GM19023 (cell line): Measurements from ENCODE around the gene PAPPA2.
"Not testable (repeated sequence)": the region's sequence is repeated elsewhere in the genome, so short reads cannot be mapped to it uniquely, and the experiment has no call there.

Source experiments
- ATAC-seq: cut with Tn5 transposase; IDR thresholded peaks from one replicate; pipeline ENCODE4 v1.9.1; 2021; ENCODE audit warnings: mild to moderate bottlenecking, moderate library complexity; ENCODE audit not compliant: unreplicated experiment

PAPPA2 gene

GRCh38 chr1:176745945-176746344, 283.0 kb downstream of the PAPPA2 start:
- ATAC-seq: no peak

DNA sequence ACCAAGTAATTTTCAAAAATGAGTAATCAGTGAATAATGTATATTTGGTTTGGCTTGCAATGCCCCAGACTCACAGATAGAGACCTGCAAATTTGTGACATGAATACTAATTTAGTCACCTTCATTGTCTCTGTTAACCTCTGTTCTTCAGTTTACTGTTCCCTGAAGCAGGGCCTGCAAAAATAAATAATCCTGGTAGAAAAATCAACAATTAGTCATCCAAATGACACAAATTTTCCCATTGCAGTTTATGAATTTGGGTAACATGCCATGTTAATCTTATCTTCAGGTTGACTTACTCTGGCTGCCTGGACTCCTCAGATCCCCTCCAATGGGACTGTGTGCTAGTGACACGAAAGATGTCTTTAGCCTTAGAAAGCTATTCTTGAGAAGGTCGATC, 289.5 kb downstream of the PAPPA2 start:
- no peak for ATAC-seq

GRCh38 chr1:176754676-176755075, 291.7 kb downstream of the PAPPA2 start:
- ATAC-seq: no peak

DNA sequence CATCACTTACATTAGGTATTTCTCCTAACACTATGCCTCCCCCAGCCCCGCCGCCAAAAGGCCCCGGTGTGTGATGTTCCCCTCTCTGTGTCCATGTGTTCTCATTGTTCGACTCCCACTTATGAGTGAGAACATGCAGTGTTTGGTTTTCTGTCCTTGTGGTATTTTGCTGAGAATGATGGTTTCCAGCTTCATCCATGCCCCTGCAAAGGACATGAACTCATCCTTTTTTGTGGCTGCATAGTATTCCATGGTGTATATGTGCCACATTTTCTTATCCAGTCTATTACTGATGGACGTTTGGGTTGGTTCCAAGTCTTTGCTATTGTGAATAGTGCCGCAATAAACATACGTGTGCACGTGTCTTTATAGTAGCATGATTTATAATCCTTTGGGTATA, 293.8 kb downstream of the PAPPA2 start:
- not testable (repeated sequence) for ATAC-seq

DNA sequence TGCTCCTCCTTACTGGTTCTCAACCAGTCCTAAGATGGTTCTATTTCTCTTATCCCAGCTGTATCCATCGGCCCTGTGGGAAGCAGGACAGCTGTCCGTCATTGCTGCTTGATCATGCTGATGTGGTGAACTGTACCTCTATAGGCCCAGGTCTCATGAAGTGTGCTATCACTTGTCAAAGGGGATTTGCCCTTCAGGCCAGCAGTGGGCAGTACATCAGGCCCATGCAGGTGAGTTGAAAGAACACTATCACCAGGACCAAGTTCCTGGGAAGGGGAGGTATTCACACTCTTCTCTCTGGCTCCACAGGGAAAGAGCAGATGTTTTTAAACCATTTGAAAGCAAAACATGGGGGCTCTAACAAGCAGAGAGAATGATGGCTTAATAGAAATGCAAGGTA, 302.6 kb downstream of the PAPPA2 start:
- no peak for ATAC-seq

DNA sequence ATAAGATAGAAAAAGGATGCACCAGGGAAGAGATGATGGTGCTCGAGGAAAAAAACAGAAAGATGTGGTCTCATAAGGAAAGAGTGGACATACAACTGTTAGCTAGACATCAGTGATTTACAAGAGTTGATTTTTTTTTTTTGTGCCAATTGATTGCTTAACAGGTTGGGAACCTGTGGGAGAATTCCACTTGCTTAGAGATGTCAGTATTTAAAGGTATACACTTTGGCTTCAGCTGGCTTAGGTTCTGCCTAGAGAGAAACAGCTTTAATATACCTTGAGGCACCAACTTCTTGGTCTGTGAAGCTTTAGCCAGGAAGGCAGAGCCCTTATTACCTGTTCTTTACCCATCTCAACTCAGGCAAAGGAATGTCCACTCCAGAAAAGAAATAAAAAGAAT, 303.8 kb downstream of the PAPPA2 start:
- ATAC-seq: no peak

DNA sequence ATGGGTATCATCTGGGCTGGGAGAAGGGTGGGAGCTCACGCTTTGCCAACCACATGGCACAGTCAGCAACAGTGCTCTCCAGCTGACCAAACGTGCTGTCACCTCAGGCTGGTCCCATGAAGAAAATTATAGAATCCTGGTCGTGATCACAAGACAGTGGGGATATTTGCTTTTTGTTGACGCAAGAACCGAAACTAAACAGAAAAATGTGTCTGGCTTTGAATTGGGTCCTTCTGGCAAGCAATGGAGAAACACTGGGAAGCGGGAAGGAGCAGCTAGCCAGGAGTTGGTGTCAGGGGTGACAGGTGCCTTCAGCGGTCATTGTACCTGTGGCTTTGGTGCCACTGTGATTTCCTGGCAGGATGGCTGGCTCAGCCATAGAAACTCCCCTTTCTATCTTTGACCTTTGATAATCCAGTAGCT, 304.8 kb downstream of the PAPPA2 start:
- no peak for ATAC-seq

- ATAC-seq: no peak
Observed at GRCh38 chr1:176768532-176768931, 305.6 kb downstream of the PAPPA2 start.

DNA sequence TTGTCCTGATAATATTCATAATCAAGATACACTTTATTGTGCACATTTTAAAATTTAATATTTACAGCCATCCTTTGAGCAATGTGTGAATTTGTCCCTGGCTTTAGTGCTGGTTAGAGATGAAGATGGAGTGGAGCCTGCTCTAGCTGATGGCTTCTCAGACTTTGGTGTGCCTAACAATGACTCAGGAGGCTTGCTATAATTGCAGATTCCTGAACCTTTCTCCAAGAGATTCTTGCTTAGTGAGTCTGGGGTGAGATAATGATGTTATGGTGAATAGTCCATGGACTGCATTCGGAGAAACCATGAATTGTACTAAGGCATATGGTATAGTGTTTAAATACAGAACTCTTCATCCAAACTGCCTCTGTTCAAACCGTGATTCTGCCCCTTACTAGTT, 307.1 kb downstream of the PAPPA2 start:
- ATAC-seq: no peak

DNA sequence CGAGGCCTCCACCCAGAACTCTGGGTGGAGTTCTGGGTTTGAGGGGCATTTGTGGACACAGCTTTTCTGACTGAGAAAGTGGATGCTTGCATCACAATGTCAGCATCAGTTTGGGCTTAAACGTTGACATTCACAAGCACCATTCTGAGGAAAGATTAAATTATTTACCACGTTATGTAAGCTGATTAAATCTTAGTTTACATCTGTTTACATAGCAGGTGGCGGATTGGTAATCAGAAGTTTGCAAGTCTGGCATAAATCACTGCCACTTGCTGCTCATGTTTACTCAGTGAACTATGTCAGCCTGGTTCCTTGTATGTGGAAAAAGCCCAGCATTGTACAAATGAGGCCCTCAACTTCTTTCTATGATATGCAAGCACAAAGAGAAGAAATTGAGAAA, 310.1 kb downstream of the PAPPA2 start:
- no peak for ATAC-seq

- ATAC-seq: no peak
Observed at GRCh38 chr1:176774224-176774623, 311.2 kb downstream of the PAPPA2 start.

DNA sequence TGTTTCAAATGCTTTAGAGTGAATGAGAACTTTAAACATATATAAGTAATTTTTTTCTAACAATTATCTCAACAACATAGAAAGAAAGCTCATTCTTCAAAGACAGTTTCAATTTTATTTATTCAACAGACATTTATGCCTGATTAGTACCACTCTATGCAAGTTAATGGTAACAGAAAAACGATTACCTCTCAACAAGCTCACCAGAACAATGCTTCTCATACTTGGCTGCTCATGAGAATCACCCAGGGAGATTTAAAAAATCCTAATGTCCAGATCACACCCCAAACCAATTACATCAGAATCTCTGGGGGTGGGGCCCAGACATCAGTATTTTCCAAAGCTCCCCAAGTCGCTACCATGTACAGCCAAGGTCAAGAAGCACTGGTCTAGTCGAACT, 312.4 kb downstream of the PAPPA2 start:
- ATAC-seq: no peak

DNA sequence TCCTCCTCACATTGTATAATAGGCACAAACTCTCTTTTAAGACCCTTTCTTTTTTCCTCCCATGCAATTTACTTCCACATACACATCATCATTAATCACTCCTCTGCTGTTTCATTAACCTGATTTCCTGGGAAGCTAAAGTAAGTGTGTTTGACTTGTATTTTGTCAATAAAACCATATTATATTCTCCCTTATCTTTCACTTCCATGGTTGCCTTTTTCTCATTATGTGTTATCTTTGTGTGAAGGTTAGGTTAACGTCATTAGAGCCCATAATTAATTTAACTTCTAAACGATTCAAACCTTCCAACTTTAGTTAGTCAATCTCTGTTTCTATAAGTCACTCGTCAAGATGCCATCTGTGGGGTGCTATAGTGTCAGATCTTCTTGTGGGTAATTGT, 313.0 kb downstream of the PAPPA2 start:
- no peak for ATAC-seq

- ATAC-seq: no peak
Observed at GRCh38 chr1:176778056-176778455, 315.1 kb downstream of the PAPPA2 start.

- no peak for ATAC-seq
Observed at GRCh38 chr1:176779992-176780328, 317.0 kb downstream of the PAPPA2 start.

DNA sequence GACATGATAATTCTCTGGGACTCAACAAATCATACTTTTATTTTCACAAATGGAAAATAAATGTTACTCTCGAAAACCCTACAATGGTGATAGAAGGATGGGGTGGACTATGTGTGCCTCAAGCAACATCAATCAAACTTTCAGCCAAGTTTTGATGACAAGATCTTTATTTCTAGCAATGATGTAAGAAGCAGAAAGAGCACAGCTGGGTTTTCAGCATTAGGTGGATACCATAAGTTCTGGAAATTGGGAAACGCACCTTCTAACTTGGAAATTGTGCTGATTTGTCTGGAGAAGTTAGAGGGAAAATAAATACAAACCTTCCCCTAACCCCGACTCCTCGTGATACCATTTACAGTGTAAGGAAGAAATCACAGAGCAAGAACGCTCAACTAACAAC, 320.3 kb downstream of the PAPPA2 start:
- ATAC-seq: no peak

GRCh38 chr1:176785056-176785455, 322.1 kb downstream of the PAPPA2 start:
- ATAC-seq: no peak

DNA sequence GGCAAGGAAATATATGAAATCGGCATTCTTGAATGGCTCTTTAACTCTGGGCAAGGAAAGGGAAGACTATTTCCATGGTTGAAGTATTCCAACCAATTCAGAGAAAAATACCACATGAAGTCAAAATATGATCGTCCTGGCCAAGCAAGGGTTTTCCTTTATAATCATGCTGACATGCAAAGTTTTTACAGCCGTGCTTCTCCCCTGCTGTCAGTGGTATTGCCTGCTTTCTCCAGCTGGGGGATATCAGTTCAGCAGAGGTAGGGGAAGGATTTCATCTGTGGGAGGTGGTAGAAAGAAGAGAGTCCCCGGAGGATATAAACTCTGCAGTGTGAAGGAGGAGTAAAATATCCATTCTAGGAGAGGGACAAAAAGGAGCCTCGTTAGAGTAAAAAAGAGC, 322.8 kb downstream of the PAPPA2 start:
- no peak for ATAC-seq

GRCh38 chr1:176786274-176786673, 323.3 kb downstream of the PAPPA2 start:
- ATAC-seq: no peak

- ATAC-seq: no peak
Observed at GRCh38 chr1:176789571-176790090, 326.7 kb downstream of the PAPPA2 start.

DNA sequence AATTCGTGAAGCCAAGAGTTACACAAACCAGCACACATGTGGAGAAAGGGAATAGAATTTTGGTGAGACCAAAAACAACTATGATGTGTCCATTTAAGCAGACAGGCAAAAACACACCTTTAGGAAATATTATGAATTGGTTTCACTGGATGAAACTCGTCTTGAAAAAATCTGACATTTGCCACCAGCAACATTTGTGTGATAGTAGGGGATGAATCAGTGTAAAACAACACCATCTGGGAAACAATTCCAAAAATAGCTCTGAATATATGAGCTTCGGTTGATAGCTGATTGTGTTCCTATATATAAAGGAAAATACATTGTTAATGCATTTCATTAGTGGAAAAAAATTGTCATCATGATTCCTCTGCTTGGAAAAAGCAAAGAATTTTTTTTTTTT, 327.8 kb downstream of the PAPPA2 start:
- ATAC-seq: no peak

GRCh38 chr1:176791906-176792305, 328.9 kb downstream of the PAPPA2 start:
- no peak for ATAC-seq

- ATAC-seq: no peak
Observed at GRCh38 chr1:176794897-176795508, 332.0 kb downstream of the PAPPA2 start.
